Measurements from ENCODE around the gene ZNF860.

The ZNF860 gene

DNA sequence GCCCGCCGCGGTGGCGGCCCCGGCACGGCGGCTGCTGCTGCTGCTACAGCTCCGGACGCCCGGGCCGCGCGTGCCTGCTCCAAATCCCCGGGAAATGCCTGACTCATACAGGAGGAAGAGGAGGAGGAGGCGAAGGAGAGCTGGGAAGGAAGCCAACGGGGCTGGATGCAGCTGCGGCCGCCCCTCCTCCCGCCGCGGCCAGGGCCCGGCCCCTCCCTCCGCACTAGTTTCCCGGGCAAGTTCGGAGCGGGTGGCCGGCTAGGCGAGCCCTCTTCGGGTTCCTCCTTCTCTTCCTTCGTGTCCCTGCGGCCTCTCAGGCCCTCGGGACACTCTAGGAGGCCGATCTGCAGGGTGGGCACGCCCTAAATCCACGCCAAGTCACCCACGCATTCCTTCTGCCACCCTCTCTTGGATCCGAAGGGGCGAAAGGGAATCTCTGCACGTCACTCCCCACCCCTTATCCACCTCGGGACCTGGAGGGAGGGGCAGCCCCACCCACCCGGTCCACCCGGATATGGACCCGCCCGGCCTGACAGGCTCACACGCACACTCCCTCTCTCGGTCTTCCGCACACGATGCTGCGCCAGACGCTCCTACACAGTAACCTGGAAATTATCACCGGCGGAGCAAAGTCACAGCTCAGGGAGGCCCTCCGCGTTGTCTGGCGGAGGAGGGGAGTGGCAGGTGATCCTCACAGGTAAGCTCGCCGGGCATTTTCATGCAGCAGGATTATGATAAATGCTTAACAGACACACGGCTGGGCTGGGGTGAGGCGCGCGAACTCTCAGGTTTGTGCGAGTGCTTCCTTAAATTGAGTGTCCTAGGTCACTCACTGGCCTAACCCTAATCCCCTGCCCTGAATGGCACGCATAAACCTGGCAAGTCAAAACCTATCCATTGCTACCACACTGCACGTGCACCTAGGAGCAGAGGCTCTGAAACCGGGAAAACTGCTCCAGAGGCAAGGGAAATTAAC, at the start of gene ZNF860, which contains the start of gene OSBPL10:
TSS of gene ZNF860 (plus strand) at position 545 of the 976 bp plus-strand sequence. CDS start 7,330 bp downstream, outside the sequence.
TSS of gene OSBPL10 (minus strand) at position 57 of the 976 bp plus-strand sequence. CDS start 83 bp downstream, outside the sequence.
- DNase-seq: peak; percentile 54

GRCh38 chr3:31932990-31933389, 48.6 kb upstream of the ZNF860 start:
- no peak for DNase-seq

DNA sequence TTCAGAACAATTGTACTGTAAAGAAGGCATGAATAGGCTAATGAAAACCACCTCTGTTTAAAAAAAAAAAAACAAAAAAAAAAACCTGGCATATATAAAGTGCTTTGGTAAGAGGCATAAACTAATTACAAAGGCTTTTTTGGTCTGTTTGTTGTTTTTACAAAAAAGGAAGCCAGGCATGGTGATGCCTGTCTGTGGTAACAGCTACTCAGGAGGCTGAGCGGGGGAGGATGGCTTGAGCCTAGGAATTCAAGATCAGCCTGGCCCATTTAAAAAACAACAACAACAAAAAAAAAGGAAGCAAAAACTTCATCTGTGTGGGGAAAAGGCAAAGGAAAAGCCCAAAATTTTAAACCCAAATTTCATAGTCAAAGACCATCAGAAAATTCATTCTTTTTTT, 47.5 kb upstream of the ZNF860 start:
- no peak for DNase-seq

GRCh38 chr3:31934866-31935265, 46.7 kb upstream of the ZNF860 start:
- DNase-seq: no peak

GRCh38 chr3:31936420-31937060, 45.0 kb upstream of the ZNF860 start:
- DNase-seq: no peak

DNA sequence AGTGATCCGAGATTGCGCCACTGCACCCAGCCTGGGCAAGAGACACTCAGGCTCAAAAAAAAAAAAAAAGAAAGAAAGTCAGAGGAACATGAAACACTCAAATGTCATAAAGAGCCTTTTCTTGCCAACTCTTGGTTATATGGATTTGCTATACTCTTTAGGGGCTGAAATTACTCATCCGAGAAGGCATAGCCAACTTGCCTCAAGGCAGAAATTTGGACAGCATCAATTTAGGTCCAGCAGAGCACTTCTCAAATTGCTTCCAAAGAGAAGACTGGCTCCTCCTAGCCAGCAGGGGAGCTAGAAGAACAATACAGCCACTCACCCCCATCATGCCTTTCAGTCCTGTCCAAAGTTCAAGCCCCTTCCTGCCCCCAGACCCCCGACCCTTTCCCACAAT, 44.3 kb upstream of the ZNF860 start:
- DNase-seq: no peak

DNA sequence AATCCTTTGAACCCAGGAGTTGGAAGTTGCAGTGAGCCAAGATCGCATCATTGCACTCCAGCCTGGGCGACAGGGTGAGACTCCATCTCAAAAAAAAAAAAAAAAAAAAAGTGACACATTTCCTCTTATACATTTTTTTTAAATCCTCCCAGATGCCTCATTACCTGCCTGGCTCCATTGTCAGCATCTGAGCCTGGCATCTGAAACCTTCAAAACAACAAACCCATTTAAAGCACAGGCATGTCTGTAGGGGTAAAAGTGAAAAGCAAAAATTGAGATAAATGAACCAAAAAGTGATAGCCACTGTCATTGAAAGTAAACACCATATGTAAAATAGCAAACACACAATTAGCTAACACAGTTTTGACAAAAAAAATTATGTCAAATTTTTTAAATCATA, 39.1 kb upstream of the ZNF860 start:
- peak; percentile 41 for DNase-seq

DNA sequence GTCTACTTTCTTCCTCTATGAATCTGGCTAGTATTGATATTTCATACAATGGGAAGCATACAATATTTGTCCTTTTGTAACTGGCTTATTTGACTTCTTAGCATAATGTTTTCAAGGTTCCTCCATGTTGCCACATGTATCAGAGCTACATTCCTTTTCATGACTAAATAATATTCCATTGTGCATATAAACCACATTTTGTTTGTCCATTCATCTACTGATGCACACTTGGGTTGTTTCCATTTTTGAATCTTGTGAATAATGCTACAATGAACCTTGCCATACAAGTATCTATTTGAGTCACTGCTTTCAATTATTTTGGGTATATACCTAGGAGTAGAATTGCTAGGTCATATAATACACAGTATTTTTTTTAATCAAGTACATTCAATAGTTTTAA, 38.5 kb upstream of the ZNF860 start:
- DNase-seq: no peak

GRCh38 chr3:31945738-31946052, 35.9 kb upstream of the ZNF860 start:
- DNase-seq: no peak

- DNase-seq: no peak
Observed at GRCh38 chr3:31946484-31947081, 35.0 kb upstream of the ZNF860 start.

- no peak for DNase-seq
Observed at GRCh38 chr3:31947162-31947561, 34.4 kb upstream of the ZNF860 start.

DNA sequence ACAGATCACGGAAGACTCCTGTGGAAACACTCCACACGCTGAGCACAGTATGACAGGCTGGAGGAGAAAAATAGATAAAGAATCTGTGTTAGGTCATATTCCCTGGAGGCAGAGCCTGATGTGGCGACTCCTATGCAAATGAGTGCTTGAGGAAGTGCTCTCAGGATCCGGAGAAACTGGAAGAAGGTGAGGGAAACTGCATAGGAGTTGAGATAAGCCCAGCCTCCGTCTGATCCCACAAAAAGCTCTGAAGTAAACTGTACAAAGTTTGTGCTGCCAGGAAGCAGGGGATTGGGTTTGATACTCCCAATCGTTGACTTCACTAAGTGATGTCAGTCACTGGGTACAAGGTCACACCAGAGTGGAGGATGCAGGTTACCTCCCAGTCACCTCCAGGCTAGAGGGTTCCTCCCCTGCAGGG, 33.9 kb upstream of the ZNF860 start:
- no peak for DNase-seq

GRCh38 chr3:31948280-31948679, 33.3 kb upstream of the ZNF860 start:
- no peak for DNase-seq

GRCh38 chr3:31952205-31952604, 29.3 kb upstream of the ZNF860 start:
- DNase-seq: no peak

DNA sequence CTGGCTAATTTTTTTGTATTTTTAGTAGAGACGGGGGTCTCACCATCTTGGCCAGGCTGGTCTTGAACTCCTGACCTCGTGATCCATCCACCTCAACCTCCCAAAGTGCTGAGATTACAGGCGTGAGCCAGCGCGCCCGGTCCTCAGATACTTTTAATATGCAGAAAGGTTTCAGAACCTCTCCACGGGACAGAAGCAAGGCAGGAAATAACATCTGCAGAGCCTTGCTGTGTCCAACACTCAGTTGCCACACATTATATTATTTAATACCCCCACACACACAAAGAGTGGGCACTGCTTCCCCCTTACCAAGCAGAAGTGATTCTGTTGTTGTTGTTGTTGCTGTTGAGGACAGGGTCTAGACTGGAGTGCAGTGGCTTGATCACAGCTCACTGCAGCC, 28.5 kb upstream of the ZNF860 start:
- no peak for DNase-seq

DNA sequence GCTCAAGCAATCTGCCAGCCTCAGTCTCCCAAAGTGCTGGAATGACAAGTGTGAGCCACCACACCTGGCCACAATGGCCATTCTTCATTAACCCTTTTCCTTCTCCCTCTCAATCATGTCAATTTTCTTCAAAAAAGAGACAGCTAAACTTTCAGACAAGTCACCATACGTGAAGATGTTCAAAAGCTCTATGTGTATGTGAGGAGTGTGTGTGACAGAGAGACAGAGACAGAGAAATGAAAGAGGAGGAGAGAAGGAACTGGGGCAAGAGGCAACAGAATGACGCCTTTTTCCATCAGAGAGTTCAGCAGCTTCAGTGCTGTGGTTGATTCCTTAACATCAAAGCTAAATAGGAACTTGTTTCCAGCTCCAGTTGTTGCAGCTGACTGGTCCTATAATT, 27.9 kb upstream of the ZNF860 start:
- no peak for DNase-seq

DNA sequence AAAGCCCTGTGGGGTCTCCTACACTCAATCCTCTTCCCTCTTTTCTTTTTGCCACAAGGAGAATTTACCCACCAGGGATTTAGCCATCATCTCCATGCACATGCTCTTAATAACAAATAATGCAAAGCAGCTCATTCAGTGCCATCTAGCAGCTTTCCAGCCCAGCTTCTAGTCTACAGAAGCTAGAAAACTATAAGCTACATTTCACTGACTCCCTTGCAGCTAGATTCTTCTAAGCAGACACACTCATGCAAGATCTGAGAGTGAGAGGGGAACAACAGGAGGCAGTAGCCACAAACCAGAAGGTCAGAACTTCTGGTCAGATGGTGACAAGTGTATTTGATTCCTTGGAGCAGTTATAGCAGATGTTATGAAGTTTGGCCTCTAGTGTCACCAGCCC, 26.0 kb upstream of the ZNF860 start:
- DNase-seq: no peak

DNA sequence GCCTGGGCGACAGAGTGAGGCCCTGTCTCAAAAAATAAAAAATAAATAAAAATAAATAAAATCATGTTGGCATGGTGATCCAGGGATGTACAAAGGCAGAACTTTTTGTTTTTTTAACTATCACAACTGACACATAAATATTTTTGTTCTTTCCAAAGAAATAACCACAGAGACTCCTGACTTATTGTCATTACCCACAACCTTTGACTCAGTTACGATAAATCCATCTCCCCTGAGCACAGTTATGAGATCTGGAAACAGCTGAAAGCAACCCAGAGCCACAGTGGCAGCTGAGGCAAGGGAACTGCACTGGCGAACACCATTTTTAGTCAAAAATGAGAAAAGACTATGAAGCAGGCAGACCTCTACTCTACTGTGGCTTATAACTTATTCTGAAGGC, 24.4 kb upstream of the ZNF860 start:
- DNase-seq: no peak

- no peak for DNase-seq
Observed at GRCh38 chr3:31958701-31959152, 22.8 kb upstream of the ZNF860 start.

DNA sequence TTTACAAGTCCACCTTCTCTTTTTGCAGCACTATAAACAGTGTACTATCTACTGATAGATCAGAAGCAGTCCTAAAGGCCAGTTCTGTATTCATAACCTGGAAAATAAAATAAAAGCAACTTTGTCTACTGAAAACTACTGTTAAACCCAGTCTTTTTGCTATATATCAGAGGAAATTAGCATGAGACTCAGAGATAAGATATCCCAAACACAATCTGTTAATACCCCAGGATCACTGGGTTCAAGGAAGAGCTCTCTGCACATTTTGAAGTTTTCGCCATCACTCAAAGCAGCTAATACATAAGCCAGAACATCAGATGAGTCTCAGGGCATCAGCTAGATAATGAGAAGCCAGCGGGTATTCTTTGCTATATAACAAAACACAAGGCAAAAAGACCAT, 22.3 kb upstream of the ZNF860 start:
- no peak for DNase-seq

DNA sequence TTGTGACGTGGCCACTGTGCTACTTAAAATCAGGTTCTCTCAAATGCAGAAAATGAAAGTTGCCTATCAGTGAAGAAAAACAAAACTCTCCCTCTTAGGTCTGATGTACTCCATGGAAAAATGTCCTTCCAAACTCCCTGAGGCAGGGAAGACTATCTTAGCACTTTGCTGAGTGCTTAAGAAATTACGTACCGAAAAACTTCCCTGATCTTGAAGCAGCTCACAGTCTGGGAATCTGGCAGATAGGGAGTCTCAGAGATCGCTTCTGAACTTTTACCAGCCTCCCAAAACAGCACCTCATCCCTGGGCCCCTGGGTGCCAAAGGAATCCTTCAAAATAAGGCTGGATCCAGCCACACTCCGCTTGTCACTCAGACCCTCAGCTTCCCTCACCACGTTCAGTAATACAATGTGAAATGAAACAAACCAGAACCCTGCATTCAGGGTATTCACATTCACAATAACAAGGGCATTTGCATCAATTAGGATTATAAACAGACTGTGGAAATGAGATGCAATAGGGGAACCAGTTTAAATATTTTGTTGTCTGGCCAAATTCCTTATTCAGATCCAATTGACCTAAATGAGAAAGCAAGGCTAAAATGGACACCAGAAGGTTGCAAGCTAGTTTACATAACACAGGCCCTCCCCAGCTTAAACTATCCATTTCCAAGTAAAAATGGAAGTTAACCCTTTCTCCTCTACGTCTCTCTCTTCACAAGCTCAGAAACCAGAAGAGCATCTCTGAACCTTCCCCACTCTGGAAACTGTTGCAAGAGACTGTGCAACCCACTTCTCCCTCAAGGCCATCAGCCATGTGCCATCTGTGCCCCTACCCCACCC, 21.4 kb upstream of the ZNF860 start:
- DNase-seq: peak; percentile 3

- peak; percentile 71 for DNase-seq
Observed at GRCh38 chr3:31960793-31961431, 20.6 kb upstream of the ZNF860 start.
